Pulmonary artery endothelial cell (primary cell): ENCODE results near the gene PPP4R4. TPM values are rescaled to one million over a fixed set of nuclear protein-coding genes. Genes with fewer than 3 reads are reported as not detected.

ENCODE experiments used
- DNase-seq: peaks from one replicate; pipeline ENCODE4 v3.0.0-alpha.2; 2011; ENCODE audit warnings: low read depth, low spot score
- total RNA-seq: library from RNA; depleted of rRNA; stranded (reverse); fragments of >200 nt; gene quantifications from 2 replicates; pipeline ENCODE4 v1.2.3, GENCODE V29; 2014

The PPP4R4 gene
- total RNA-seq, 1 donor from 2014 or later = not detected

DNA sequence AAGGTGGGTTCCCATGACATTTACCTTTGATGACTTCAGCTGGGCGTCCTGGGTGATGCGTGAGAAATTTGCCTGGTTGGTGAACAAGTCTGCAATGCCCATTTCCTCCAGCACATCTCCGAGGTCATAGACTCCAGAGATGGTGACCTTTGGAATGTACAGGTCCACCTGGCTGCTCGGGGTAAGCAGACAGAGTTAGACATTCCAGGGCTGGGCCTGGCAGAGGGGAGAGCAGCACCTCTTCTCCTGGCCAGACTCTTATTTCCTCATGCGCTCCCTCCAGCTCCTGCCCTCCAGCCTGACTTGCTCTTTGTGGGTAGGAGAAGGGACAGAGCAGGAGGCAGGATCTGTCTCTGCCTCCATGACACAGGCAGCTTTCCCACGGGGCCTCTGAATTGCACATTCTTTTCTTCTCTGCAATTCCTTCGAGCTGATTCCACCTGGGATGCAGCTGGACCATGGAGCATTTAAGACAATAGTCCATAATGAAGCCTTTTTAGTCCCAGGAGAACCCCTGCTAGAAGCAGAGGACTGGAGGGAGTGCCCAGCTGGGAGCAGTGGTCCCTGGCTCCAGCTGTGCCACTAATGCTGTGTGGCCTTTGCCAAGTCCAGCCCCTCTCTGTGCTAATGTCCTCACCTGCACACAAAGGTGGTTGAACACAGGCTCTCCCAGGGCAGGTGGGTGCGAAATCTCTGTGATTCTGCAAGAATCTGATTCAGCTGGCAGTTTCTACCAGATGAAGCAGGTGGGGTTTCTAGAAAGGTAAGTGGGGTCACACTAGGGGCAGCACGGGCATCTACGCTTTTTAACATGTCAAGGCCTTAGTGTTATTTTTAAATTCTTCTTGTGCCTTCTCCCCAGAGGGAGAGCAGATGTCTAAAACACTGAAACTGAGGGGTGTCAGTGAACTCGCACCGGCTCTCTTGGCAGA lies 132.2 kb downstream of the PPP4R4 start:
- no peak for DNase-seq

DNA sequence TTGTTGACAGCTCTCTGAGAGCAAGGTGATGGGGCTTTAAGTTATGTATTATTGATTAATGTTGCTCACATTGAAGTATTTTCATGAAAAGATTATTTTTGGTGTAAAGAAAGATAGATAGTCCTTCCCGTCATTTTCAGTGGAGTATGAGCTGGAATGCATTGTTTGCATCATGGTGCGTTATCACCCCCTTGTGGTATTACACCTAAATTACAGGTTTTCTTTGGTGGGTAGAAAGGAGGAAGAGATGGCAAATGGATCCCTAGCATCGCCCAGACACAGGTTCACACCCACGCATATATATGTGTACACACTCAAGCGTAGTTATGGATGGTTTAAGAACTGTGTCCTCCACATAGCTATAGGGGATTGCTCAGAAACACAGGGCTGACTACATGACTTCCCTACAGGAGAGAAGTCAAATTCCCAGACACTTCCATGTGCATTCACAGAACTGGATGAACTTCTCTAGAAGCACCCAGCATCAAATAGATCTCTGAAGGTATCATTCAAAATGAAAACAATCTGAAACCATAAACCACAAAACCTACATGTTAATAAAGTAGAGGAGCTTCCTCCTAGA lies 133.4 kb downstream of the PPP4R4 start:
- no peak for DNase-seq

DNA sequence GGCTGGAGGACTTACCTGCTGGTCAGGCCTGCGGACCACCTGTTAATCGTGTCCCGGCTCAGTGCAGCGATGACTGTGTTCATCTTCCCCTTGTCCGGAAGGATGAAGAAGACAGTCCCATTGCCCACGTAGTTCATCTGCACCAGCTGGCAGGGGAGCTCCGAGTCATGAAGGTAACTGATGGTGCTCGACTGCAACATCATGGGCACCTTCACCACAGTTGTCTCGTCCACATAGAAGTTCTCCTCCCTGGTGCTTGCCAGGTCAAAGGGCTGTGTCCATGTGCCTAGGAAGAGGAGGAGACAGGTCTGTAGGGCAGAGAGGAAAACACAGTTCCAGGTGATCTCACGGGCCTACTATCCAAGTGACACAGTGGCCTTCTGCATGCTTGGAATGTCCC lies 135.6 kb downstream of the PPP4R4 start:
- no peak for DNase-seq

DNA sequence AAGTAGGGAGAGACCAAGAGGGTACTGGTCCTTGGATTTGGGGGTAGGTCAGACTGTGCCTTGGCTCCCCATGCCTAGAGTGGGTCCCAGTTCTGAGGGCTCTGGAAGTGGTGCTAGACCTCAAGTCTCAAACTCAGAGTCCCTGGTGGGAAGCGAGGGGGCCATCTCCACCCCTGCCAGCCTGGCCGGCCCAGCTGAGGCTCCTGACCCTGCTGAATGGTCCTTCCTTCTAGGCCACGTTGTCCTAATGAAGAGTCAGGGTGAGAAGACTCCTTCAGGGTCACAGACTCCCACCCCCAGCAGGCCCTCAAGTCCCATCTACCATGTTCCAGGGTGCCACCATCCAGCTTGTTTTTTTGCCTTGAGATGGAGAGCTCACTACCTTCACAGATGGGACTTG lies 136.1 kb downstream of the PPP4R4 start:
- no peak for DNase-seq

DNA sequence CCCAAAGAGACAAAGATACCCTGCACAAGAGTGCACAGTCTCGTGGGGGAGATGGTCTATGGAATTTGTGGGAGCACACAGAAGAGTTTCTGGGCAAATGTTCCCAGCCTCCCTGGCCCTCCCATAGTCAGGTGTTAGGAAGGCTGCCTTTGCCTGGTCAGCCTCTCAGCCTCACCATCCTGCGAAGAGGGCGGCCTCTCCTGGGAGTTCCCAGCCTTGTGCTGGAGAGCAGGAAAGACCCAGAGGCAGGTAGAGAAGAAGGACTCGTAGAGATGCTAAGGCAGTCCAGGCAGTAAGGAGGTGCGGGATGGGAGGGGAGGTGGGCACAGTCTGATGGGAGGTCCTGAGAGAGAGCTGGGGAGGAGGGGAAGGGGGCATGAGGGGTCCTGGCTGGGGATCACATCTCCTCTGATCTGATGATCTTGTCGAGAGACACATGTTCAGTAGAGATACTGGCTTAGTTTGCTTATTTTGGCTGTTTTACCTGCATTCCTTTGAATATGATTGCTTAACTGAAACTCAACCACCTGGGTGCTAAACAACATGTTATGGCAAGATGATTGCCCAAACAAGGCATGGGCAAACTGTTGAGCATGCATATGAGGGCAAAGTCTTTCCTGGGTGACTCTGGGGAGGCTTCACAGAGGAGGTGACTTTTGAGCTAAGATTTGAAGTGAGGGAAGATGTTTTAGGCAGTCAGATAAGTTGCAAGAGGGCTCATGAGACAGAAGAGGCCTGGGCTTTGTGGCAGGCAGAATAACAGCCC lies 138.5 kb downstream of the PPP4R4 start:
- DNase-seq = no peak

DNA sequence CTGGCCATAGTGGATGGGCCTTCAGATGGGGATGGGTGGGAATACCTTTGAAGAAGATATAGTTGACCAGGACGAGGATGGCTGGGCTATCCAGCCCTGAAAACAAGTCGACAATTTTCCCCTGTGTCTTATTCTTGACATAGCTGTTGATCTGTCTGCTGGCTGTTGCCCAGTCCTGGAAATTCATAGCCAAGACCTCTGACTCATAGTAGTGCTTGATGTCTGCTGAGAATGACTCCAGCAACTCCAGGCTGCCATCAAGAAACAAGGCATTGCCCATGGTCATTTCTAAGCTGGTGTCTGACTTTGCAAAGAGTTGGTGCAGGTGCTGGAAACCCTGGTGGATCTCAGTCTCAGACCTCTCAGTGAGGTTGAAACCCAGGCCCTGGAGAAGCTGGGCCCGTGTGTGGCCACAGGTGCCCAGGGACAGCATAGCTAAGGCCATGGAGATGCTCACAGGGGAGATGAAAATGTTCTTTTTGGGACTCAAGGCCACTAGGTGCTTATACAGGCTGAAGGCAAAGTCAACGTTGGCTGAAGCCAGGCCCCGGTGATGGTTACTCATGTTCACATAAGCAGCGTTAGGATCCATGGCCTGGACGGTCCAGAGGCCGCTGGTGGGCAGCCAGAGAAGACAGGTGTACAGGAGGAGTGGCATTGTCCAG lies 140.0 kb downstream of the PPP4R4 start:
- no peak for DNase-seq

DNA sequence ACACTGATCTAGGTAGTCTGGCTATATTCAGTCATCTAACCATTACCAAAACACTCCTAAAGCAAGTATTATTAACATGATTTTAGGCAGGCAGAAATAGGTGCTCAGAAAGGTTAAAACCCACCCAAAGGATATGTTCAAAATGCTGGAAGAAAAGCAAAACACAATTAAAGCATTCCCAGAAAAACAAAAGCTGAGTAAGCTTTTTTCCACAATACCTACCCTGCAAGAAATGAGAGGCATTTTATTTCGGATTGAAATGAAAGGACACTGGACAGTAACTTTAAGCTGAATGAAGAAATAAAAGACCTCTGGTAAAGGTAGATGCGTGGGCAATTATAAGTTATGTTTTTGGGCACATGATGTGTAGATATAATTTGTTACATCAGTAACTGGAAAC lies 140.8 kb downstream of the PPP4R4 start:
- no peak for DNase-seq

DNA sequence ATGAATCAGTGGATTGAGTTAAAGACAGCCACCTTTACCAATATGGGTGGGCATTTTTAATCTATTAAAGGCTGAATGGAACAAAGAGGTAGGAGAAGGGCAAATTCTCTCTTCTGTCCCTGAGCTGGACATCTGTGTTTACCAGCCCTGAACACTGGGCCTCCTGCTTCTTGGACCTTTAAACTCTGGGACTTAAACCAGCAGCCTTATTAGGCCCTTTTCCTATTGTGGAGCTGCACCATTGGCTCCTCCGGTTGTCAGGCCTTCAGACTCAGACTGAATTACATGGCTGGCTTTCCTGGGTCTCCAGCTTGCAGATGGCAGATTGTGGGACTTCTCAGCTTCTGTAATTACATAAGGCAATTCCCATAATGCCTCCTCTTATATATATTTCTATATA lies 142.6 kb downstream of the PPP4R4 start:
- no peak for DNase-seq

DNA sequence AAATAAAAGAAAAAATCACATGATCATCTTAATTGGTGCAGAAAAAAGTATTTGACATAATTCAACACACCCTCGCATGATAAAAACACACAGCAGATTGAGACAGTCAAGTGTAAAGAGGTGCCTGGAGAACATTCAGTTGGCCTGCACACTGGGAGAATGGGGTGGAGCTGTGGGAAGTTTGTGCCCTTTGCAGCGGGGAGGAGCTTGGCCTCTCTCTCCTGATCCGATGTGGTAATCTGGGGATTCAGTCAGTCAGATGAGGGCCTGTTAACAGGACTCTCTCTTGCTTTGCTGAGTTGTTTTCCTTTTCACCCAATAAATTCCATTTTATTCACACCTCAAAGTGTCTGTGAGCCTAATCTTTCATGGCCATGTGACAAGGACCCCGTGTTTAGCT lies 143.1 kb downstream of the PPP4R4 start:
- DNase-seq = no peak

DNA sequence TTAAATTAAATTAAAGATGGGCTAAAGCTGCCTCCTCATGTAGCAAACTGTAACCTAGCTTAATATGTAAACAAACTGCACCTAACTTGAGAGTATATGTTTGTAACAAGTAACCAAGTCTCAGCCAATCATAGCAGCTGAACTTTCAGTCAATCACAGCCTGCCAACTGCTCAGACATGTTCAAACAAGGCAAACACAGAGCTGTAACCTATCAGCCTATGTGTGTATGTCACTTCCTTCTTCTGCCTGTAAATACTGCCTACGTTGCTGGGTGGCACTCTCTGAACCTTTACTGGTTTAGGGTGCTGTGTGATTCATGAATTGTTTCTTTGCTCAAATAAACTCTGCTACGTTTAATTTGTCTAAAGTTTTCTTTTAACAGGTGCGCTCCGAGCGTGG lies 146.1 kb downstream of the PPP4R4 start:
- no peak for DNase-seq

DNA sequence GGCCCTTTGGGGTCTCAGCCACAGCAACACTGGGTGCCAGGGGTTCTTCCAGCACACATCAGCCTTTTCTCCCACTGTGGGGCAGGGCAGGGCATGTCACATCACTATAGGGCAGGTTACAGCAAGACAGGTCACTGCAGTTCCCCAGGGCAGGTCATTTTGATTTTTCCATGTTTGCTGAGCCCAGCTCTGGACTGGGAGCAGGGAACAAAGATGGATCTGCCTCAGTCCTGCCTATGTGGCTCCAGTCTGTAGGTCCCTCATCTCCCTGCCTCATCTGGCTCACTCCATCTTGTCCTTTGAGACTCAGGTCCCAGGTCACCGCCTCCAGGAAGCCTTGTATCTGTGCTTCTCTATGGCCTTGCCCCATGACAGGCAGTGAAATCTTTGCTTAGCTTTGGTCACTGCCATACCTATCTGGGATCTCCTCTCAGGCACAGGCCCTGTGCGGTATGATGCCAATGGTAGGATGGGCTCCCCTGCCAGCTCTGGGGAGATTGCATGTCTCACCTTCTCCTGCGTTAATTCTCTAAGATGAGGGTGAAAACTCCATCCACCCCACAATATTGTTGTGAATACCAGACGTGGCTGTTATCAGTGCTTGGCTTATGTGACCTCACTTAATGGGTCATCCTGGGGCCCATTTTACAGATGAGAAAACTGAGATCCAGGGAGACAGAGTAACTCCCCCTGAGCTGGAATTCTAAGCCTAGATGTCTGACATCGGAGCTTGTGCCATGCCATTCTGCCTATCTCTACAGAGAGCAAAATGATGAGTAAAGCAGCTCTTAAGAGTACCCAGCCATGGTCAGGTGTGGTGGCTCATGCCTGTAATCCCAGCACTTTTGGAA lies 147.5 kb downstream of the PPP4R4 start:
- no peak for DNase-seq

DNA sequence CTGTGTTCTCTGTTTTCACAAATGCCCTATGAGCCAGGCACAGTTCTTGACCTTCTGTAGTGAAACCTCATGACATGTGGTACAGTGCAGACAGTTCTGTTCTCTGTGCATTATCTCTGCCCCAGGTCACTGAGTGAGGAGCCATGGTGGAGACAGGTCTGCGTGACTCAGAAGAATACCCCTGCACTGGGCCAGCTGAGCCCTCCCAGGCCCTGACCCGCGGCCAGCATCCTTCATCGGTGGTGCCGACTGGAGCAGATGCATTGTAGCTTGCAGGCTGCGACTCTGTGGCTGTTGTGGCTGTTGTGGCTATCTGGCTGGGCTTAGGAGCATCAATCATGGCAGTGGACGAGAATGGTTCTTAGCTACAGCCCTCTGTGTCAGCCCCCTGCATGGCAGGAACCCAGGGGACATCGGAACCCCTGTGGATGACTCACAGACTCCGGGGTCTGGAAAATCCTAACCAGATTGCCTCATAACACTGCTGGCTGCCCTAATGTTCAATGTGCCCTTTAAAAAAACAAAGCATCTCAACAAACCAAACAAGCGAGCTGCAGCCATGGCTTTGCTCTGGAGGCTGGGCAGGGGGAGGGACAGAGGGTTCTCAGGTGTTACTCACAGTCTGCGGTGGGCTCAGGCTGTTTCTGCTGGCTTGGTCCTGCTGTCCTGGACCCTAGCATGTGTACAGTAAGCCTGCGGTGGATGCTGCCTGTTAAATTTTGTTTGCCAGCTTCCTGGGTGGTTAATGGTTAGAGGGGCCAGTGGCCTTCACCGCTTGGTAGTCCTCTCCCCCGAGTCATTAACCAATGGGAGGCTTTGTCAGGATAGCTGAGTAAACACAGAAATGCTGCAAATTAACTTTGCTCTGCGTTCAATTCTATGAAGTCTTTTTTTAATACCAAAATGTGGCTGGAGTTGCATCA lies 148.8 kb downstream of the PPP4R4 start, which contains the start of gene SERPINA6:
Gene SERPINA6, minus strand, starts transcription at position 689 of the 923 bp plus-strand sequence. CDS start 8,688 bp downstream, outside the sequence.
- DNase-seq = no peak

DNA sequence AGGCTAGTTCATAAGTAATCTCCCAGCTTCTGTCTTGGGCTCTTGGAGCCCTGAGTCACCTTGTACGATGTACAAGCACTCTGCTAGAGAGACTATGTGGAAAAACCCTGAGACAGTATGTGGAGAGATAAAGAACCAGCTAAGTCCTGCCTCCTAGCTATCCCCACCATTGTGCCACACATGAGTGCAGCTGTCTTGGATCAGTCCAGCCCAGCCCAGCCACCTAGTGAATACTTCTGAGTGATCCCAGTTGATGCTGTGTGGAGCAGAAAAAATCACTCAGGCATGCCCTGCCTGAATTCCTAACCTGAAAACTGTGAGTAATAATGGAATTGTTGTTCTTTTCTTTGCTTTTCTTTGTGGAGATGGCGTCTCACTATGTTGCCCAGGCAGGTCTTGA lies 154.1 kb downstream of the PPP4R4 start:
- no peak for DNase-seq

Other genes starting within 250 kb of the PPP4R4 start
- gene FAM181A, start 247.0 kb upstream of the PPP4R4 start, total RNA-seq = not detected in 2 replicates
- gene ASB2, start 197.8 kb upstream of the PPP4R4 start, total RNA-seq = not detected in 2 replicates
- not detected in 2 replicates for gene CCDC197, start 177.0 kb upstream of the PPP4R4 start, total RNA-seq
- gene OTUB2, start 148.0 kb upstream of the PPP4R4 start, total RNA-seq = 0.53 and 1.3 TPM in 2 replicates
- gene DDX24, start 93.1 kb upstream of the PPP4R4 start, total RNA-seq = 110 and 150 TPM in 2 replicates
- 7.5 and 13.9 TPM in 2 replicates for gene IFI27L1, start 93.0 kb upstream of the PPP4R4 start, total RNA-seq
- 317 and 506 TPM in 2 replicates for gene IFI27, start 63.6 kb upstream of the PPP4R4 start, total RNA-seq
- 38.5 and 102 TPM in 2 replicates for gene IFI27L2, start 44.7 kb upstream of the PPP4R4 start, total RNA-seq
- not detected in 2 replicates for gene SERPINA10, start 118.9 kb downstream of the PPP4R4 start, total RNA-seq
- not detected in 2 replicates for gene SERPINA6, start 149.0 kb downstream of the PPP4R4 start, total RNA-seq
- gene SERPINA2, start 192.4 kb downstream of the PPP4R4 start, total RNA-seq = not detected in 2 replicates
- gene SERPINA1, start 214.3 kb downstream of the PPP4R4 start, total RNA-seq = not detected in 2 replicates